Frontal cortex (tissue), 4 donors: ENCODE measurements around the gene CEP97. TPM values are rescaled to one million over a fixed set of nuclear protein-coding genes. Genes with fewer than 3 reads are reported as not detected.
A peak's percentile ranks its signal among the peaks of the same experiment; 100 is the strongest.
"Not testable (repeated sequence)": the region's sequence is repeated elsewhere in the genome, so short reads cannot be mapped to it uniquely, and the experiment has no call there.

ENCODE experiments used
- DNase-seq, 2 donors: peaks; one replicate each; pipeline ENCODE4 v3.0.0; 2012; ENCODE audit warnings: low spot score in 2 of 2
- FAIRE-seq: peaks from 2 replicates; lab custom pipeline; 2012; peaks lifted over from hg19 to GRCh38; lab: Jason Lieb, UNC
- total RNA-seq: library from RNA; depleted of rRNA; stranded (reverse); fragments of >200 nt; gene quantifications from one replicate; pipeline ENCODE4 v1.2.3, GENCODE V29; 2014
- donor health status: control.
- donor health status: control.
- donor health status: control.

The CEP97 gene, protein sequence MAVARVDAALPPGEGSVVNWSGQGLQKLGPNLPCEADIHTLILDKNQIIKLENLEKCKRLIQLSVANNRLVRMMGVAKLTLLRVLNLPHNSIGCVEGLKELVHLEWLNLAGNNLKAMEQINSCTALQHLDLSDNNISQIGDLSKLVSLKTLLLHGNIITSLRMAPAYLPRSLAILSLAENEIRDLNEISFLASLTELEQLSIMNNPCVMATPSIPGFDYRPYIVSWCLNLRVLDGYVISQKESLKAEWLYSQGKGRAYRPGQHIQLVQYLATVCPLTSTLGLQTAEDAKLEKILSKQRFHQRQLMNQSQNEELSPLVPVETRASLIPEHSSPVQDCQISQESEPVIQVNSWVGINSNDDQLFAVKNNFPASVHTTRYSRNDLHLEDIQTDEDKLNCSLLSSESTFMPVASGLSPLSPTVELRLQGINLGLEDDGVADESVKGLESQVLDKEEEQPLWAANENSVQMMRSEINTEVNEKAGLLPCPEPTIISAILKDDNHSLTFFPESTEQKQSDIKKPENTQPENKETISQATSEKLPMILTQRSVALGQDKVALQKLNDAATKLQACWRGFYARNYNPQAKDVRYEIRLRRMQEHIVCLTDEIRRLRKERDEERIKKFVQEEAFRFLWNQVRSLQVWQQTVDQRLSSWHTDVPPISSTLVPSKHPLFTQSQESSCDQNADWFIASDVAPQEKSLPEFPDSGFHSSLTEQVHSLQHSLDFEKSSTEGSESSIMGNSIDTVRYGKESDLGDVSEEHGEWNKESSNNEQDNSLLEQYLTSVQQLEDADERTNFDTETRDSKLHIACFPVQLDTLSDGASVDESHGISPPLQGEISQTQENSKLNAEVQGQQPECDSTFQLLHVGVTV
- 72.2 TPM for total RNA-seq

DNA sequence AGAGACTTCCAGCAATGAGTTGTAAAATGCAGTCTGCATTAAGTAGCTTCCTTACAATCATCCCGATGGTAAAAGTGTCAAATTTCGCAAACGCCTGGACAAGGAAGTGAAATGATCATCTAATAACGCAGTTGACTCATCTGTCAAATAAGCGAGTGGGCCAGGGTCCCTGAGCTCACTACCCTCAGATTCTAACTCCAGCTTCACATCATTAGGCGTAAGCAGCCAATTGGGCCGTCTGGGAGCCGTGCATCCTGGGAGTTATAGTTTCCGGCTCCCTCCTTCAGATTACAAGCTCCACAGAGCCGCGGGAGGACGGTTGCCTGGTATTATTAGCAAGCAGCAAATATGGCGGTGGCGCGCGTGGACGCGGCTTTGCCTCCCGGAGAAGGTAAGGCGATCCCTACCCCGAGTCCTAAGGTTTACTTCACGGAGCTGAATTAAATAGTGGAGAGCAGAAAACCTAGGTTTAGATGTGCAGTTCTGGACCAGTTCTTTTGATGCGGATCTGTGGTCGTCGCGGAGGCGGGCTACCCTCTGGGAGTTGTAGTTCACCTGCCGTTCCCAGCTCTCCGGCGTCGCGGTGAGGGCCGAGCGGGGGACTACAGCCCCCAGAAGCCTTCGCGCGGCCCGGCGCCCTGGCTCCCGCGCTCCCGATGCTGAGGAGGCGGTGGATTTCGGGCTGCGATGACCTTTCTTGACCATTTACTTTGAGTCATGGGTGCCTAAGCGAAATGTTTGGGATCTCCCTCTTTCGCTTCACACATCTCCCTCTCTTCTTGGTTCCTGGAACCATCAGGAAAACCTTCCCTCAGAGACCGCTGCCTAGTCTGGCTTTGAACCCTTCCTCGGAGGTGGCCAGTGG lies at the start of gene CEP97:
Gene CEP97 (plus strand): TSS at position 286 of the 865 bp plus-strand sequence. CDS start 63 bp downstream, at position 349.
- FAIRE-seq (no peak), DNase-seq (peak; percentile 64 to 72)

DNA sequence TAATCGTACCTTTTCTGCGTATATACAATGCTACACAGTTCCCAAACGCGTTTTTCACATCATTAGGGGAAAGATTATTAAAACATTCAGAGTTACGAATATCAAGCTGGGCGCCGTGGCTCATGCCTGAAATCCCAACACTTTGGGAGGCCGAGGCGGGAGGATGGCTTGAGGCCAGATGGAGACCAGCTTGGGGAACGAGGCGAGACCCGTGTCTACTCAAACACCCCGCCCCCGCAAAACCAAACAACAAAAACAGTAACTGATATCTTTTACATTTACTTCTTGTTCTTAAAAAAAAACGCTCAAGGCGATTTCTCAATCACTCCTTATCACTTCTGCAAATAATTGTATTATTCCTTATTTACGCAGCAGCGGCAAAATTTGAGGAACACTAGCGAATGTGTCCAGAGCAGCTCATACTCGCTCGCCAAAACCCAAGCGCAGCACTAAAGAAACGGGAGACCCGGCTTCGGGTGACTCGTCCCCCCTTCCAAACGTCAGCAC lies 48.7 kb upstream of the CEP97 start:
- DNase-seq (no peak), FAIRE-seq (no peak)

DNA sequence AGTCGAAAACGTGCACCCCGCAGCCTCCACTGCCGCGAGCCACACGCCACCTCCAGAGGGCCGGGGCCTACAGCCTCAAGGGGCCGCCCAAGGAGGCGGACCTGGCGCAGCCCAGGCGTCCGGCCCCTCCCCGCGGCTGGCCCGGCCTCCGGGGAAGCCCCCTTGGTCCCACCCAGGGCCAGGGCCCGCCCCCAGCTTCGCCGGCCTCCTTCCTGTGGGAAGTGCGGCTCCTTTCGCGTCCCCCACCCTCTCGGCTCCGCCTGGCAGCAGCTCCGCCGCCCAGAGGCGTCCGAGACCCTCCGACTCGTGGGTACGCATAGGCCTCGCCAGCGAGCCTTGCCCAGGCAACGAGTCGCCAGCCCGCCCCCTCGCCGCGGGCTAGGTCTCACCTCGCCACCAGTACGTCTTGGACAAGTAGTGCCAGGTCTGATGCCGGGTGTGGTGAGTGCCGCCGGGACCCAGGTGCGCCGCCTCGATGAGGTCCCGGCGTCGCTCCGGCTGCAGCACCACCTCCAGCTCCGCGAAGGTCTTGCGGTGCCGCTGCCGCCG lies 48.1 kb upstream of the CEP97 start:
- DNase-seq = peak; percentile 80 to 86
- no peak for FAIRE-seq

DNA sequence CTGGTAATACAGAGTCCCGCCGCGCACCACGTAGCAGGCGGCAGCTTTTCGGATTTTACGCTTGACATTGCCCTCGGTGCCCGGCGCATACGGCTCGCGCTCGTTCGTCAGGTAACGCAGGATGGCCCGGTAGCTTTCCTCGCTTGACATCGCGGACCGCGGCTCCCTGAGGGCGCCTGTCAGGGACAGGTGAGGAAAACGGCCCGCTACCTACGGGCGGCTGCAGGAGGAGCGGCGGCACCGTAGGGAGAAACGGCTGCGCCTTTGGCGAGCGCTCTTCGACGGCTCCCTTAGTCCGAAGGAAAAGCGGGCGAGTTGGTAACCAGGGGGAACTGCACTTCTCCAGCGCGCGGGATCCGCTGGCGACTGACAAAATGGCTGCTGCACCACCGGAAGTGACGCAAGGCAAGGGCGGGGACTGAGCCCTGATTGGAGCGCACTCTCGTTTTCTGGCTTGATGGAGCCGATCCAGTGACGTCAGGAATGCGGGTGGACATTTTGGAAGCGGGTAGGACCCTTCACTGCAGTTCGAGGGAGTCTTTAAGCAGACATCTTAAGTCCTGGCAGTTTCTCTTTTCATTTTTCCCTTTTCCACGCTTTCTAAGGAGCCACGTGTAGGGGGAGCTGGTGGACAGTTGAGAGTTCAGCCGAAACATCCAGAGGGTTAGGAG lies 47.5 kb upstream of the CEP97 start, which contains the start of gene ZBTB11:
Gene ZBTB11 (minus strand): TSS at position 368 of the 671 bp plus-strand sequence. CDS start 218 bp downstream, at position 150.
- peak; percentile 95 to 97 for DNase-seq
- peak; percentile 94 for FAIRE-seq

DNA sequence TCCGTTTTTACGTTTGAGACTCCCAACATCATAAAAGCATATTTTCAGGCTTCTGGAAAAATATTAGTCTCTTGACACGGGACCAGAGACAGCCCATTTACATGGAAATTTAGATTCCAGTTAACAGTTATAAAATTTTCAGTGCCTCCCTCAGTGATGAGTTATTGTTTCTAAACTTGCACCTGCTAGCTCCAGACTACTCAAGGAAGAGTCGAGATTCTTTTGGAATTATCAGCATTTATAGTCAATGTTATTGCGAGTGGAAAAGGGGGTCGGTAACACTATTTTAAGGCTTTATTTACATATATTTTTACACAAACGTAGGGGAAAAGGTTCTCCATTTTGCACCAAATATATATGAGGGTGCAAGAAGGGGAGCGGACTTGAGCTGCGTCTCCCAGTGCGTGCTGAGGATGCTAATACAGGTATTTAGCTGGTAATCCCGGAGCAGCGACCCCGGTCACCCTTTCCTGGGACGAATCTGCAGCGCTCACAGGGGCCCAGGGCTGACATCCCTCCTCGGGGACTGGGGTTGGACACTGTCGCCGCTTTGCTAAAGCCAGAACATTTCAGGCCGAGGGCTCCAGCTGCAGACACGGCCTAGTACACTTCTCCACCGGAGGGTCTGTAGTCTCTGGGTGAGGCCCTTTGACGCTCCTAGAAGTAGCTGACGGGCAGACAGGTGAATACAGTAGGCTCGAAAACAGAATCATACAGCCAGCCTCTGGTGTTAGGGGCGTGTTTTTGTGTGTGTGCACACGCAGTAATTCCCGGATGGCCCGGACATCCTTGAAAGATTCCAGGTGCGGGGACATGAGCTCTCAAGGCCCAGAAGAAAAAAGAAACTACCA lies 46.8 kb upstream of the CEP97 start:
- DNase-seq (no peak), FAIRE-seq (no peak)

DNA sequence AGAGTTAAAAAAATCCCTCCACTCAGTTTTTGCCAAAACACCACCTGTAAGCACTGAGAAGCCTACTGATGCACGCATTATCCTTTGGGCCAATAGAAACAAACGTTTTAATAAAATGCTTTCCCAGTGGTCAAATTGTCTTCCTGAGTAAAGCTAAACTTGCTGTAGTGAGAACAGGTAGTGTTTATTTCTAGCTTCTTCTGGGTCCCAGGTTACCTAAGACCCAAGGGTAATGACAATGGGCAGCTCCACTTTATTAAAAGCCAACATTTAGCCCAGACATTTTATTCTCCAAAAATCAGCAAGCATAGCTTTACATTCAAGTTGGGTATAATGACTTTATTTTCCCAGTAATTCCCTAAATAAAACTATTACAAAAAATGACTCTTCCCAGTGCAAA lies 45.6 kb upstream of the CEP97 start:
- not testable (repeated sequence) for FAIRE-seq, DNase-seq

DNA sequence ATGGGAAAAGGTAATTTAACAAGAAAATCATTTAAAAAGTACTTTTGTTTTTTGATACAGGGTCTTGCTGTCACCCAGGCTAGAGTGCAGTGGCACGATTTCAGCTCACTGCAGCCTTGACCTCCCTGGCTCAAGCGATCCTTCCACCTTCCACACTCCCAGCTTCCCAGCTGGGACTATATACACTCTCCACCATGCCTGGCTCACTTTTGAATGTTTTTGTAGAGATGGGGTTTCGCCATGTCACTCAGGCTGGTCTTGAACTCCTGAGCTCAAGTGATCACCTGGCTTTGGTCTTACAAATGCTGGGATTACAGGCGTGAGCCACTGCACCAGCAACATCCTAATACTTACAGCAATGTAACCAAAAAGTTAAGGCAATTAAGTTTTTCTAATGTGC lies 43.9 kb upstream of the CEP97 start:
- no peak for FAIRE-seq
- no peak for DNase-seq

DNA sequence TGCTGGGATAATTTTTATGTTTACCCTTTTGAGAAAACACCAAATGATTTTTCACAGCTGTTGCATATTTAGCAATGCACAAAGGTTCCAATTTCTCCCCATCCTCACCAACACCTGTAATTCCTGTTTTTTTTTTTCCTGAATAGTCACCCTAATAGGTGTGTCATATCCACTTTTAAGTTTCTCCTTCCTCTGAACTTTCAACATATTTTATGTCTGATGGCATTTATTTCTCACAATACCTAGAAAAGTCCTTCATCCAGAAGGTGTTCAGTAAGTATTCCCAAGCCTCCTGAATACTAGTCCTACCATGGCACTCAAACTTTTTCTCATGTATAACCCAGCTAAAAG lies 39.4 kb upstream of the CEP97 start:
- FAIRE-seq (no peak), DNase-seq (no peak)

DNA sequence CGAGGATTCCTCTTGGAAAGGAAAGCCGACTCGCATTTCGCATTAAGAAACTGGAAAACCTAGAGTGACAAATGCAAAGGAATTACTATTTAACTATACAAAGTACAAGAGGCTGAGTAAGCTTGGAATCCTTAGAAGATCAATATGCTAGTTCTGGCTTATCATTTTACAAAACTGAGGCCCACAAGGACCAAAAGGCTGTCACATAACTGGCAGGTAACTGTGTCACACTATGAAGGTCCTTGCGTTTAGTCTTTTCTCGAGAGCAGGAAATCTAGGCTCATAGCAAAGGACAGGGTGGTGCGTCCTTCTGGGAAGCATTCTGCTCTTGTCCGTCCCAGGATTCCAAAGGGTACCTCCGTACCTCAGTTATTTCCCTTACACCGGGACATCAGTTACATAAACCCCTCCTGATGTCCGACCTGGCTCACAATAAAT lies 38.5 kb upstream of the CEP97 start:
- no peak for FAIRE-seq
- no peak for DNase-seq

DNA sequence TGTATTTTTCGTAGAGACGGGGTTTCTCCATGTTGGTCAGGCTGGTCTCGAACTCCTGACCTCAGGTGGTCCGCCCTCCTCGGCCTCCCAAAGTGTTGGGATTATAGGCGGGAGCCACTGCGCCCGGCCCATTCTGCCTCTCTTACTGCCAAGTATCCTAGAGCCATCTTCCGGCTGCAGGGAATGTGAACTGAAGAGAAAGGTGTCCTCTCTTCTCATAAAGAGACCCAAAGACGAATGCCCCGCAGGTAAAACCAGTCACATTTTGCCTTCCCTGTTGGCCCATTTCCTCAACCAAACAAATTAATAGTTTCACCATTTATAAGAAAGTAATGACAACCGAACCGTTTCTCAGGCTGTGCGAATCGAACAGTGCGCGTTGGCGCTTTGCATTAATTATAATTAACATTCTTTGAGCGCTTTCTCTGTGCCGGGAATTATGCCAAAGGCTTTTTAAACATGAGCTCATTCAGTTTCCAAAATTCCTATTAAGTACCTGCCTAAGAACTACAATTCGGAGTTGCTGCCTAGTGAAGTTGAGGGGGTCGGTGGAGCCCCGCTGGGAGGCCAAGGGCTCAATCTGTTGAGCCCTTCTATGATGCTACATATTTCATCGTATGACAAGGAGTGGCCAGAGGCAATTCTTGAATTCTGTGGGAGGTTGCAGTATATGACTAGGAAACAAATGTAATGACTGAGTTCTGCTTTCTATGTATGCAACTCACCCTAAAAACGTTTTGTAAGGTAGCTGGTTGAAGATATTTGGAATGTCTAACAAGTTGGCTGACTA lies 37.1 kb upstream of the CEP97 start:
- FAIRE-seq (no peak), DNase-seq (no peak)

DNA sequence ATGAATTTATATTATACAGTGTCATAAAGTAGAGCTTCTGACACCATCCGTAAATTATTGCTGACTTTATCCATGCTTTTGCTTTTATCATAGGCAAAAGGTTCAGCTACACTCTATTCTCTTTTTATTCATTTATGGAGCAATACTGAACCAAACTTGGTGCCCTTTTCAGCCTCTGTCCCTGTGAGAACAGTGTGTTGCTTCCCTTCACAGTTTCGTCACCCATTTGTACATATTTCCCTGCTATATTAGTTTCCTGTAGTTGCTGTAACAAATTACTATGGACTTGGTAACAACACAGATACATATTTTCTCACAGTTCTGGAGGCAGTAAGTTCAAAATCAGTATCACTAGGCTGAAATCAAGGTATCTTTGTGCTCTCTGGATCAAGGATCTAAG lies 35.1 kb upstream of the CEP97 start:
- no peak for DNase-seq
- FAIRE-seq = no peak

DNA sequence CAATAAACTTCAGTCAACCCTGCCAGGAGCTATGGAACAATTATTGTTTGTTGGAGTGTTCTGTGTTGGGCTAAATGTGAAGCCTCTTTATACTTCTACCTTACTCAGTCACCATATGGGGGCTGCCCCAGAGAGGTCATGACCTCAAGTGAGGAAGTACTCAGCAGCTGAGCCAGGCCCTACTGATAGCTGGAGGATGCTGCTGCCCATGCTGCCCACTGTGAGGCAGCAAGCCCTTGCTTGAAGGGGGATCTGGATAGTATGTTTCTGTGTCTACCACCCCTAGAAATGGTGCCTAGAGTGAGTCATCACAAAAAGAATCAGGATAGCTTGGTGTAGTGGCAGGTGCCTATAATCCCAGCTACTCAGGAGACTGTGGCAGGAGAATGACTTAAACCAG lies 33.4 kb upstream of the CEP97 start:
- no peak for FAIRE-seq
- DNase-seq = no peak

DNA sequence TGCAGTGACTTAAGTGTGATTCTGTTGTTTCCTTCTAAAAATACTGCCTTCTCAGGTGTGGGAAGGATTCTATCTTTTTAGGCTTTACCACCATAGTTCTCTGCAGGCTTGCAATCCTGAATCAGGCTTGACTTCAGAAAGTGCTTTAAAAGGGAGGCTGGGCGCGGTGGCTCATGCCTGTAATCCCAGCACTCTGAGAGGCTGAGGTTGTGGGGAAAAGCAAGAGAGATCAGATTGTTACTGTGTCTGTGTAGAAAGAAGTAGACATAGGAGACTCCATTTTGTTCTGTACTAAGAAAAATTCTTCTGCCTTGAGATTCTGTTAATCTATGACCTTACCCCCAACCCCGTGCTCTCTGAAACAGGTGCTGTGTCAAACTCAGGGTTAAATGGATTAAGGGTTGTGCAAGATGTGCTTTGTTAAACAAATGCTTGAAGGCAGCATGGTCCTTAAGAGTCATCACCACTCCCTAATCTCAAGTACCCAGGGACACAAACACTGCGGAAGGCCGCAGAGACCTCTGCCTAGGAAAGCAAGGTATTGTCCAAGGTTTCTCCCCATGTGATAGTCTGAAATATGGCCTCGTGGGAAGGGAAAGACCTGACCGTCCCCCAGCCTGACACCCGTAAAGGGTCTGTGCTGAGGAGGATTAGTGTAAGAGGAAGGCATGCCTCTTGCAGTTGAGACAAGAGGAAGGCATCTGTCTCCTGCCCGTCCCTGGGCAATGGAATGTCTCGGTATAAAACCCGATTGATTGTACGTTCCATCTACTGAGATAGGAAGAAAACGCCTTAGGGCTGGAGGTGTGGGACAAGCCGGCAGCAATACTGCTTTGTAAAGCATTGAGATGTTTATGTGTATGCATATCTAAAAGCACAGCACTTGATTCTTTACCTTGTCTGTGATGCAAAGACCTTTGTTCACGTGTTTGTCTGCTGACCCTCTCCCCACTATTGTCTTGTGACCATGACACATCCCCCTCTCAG lies 32.4 kb upstream of the CEP97 start:
- DNase-seq, FAIRE-seq: not testable (repeated sequence)

DNA sequence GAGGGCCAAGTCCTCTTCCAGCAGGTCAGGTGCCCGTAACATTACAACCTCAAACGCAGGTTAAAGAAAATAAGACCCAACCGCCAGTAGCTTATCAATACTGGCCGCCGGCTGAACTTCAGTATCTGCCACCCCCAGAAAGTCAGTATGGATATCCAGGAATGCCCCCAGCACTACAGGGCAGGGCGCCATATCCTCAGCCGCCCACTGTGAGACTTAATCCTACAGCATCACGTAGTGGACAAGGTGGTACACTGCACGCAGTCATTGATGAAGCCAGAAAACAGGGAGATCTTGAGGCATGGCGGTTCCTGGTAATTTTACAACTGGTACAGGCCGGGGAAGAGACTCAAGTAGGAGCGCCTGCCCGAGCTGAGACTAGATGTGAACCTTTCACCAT lies 30.9 kb upstream of the CEP97 start:
- not testable (repeated sequence) for FAIRE-seq, DNase-seq

DNA sequence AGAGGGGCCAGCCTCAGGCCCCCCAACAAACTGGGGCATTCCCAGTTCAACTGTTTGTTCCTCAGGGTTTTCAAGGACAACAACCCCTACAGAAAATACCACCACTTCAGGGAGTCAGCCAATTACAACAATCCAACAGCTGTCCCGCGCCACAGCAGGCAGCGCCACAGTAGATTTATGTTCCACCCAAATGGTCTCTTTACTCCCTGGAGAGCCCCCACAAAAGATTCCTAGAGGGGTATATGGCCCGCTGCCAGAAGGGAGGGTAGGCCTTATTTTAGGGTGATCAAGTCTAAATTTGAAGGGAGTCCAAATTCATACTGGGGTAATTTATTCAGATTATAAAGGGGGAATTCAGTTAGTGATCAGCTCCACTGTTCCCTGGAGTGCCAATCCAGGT lies 29.6 kb upstream of the CEP97 start:
- not testable (repeated sequence) for DNase-seq, FAIRE-seq

DNA sequence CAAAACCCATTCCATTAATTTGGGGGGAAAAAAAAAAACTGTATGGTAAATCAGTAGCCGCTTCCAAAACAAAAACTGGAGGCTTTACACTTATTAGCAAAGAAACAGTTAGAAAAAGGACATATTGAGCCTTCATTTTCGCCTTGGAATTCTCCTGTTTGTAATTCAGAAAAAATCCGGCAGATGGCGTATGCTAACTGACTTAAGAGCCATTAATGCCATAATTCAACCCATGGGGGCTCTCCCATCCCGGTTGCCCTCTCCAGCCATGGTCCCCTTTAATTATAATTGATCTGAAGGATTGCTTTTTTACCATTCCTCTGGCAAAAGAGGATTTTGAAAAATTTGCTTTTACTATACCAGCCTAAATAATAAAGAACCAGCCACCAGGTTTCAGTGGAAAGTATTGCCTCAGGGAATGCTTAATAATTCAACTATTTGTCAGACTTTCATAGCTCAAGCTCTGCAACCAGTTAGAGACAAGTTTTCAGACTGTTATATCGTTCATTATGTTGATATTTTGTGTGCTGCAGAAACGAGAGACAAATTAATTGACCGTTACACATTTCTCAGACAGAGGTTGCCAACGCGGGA lies 28.5 kb upstream of the CEP97 start:
- DNase-seq (no peak), FAIRE-seq (no peak)
